Measurements from ENCODE around the gene DNAJC18. TPM values are rescaled to one million over a fixed set of nuclear protein-coding genes. Genes with fewer than 3 reads are reported as not detected.
"Not testable (repeated sequence)": the region's sequence is repeated elsewhere in the genome, so short reads cannot be mapped to it uniquely, and the experiment has no call there.

Gene DNAJC18
- total RNA-seq, 2 experiments from 2014 or later = 26.3 to 26.7 TPM

GRCh38 chr5:139446956-139447779, 7.8 kb upstream of the DNAJC18 start:
- ChIA-PET POLR2A (interaction anchor here (0.8 to 1.9 kb wide), 8 partner anchors 8 to 49 kb away, joined by 3 to 10 read pairs (median 4); partner anchors contain the start of genes DNAJC18 and STING1), CTCF (interaction anchor here (0.6 to 1.5 kb wide), 3 partner anchors 11 to 32 kb away, joined by 4 to 7 read pairs (median 5); no protein-coding TSS in a partner anchor)

DNA sequence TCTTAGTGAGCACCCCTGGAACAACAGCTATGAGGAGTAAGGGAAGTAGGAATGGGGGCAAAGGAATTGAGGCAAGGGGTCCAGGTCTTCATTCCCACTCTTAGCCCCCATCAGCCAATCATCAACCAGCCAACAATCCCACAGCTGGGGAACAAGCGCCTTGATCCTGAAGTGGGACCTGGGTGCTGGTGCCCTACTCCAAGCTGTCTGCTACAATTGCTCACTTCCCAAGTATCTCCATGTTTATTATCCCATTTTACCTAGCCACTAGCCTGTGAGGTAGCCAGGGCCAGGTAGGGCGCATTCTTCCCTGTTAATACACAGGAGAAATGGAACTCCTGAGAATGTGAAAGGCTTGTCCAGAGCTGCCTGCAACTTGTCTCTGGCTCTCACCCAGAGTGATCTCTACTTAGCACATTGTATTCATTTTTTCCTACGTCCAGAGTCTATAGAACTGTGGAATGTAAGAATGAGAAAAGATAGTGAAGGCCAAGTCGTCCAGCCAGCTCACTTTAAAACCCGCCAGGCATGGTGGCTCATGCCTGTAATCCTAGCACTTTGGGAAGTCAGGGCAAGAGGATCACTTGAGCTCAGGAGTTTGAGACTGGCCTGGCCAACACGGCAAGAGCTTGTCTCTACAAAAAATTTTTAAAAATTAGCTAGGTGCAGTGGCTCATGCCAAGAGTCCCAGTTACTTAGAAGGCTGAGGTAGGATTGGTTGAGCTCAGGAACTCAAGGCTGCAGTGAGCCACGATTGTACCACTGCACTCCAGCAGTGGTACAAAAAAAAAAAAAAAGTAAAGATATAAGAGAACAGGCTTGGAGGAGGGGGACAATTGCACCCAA, 6.2 kb upstream of the DNAJC18 start:
- ChIA-PET CTCF (interaction anchor here (1.0 to 1.4 kb wide), 4 partner anchors 12 to 68 kb away, joined by 3 to 7 read pairs (median 4); no protein-coding TSS in a partner anchor), POLR2A (no interaction called here)

DNA sequence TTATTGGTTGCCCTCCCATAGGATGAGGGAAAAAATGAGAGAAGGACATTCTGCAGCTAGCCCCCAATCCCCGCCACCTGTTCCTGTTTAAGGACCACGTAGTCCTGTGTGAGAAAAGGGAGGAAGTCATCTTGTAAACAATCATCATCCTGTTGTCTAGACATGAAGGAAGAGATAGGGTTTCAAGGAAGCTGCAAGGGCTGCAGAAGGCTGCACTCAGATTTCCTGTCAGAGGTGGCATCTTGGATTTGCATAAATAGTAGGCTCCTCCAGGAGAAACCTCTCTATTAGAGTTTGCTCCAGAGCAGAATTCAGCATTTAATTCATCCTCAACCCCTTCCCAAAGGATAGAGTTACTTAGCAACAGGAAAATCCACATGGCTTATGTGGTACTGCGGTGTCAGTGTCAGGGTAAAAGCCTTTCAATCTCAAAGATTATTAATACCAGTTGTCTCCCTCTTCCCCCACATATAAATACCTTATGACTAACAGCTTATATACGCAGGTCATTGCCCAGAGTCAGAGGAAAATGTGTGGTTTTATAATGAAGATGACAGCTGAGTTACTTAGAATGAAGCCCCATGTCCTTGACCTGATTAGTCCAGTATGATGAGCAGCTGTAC, 4.6 kb upstream of the DNAJC18 start:
- ChIA-PET POLR2A (interaction anchor here (0.6 kb wide), 1 partner anchor 16 kb away, joined by 5 read pairs; no protein-coding TSS in a partner anchor), CTCF (interaction anchor here (0.7 to 1.4 kb wide), 6 partner anchors 10 to 69 kb away, joined by 3 to 4 read pairs (median 4); no protein-coding TSS in a partner anchor)

DNA sequence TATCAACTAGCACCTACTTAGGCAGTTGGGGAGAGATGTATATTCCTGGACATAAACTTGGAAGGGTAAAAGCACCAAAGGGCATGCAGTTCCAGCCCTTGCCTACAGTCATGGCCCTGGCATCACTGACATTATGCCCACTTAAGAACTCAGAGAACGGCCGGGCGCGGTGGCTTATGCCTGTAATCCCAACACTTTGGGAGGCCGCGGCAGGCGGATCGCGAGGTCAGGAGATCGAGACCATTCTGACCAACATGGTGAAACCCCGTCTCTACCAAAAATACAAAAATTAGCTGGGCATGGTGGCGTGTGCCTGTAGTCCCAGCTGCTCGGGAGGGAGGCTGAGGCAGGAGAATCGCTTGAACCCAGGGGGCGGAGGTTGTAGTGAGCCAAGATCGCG, 1.1 kb upstream of the DNAJC18 start:
- POLR2A ChIA-PET = not testable (repeated sequence)
- CTCF ChIA-PET = interaction anchor here (2.5 kb wide), 1 partner anchor 42 kb away, joined by 17 read pairs; the partner anchor contains the start of gene STING1

GRCh38 chr5:139438707-139439012, 665 bp downstream of the DNAJC18 start:
- CTCF ChIA-PET = interaction anchor here (0.5 to 4.4 kb wide), 11 partner anchors 10 to 177 kb away, joined by 3 to 27 read pairs (median 4); partner anchors contain the start of gene STING1
- POLR2A ChIA-PET = interaction anchor here (0.8 to 3.3 kb wide), 9 partner anchors 9 to 144 kb away, joined by 3 to 19 read pairs (median 4); partner anchors contain the start of genes SPATA24 and STING1

- POLR2A ChIA-PET = interaction anchor here (0.7 kb wide), 1 partner anchor 148 kb away, joined by 3 read pairs; no protein-coding TSS in a partner anchor
Measured at GRCh38 chr5:139435676-139436075, 3.6 kb downstream of the DNAJC18 start.

DNA sequence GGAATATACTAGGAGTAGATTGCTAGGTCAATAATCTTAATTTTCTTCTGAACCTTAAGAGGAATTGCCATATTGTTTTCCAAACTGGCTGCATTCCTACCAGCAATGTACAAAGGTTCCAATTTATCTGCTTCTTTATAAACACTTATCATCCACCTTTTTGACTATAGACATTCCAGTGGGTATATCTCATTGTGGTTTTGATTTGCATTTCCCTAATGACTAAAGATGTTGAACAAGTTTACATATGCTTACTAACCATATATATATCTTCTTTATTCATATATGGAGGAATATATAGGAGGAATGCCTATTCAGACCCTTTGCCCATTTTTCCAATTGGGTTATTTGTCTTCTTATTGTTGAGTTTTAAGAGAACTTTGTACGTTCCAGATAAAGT, 7.6 kb downstream of the DNAJC18 start:
- CTCF ChIA-PET = no interaction called here
- POLR2A ChIA-PET = no interaction called here

More at GRCh38 chr5:139435676-139436075, 3.6 kb downstream of the DNAJC18 start:
- CTCF ChIA-PET = interaction anchor here (1.5 to 4.4 kb wide), 2 partner anchors 78 to 275 kb away, joined by 4 to 27 read pairs; no protein-coding TSS in a partner anchor

GRCh38 chr5:139430015-139430414, 9.3 kb downstream of the DNAJC18 start:
- ChIA-PET POLR2A (interaction anchor here (1.0 kb wide), 1 partner anchor 133 kb away, joined by 3 read pairs; no protein-coding TSS in a partner anchor), CTCF (interaction anchor here (0.7 to 1.1 kb wide), 3 partner anchors 16 to 84 kb away, joined by 3 to 4 read pairs (median 3); no protein-coding TSS in a partner anchor)

GRCh38 chr5:139426203-139426885, 13.0 kb downstream of the DNAJC18 start:
- ChIA-PET CTCF (interaction anchor here (9.5 kb wide), 1 partner anchor 88 kb away, joined by 163 read pairs; no protein-coding TSS in a partner anchor), POLR2A (no interaction called here)

- ChIA-PET CTCF (interaction anchor here (1.1 to 9.5 kb wide), 2 partner anchors 11 to 89 kb away, joined by 3 to 163 read pairs; no protein-coding TSS in a partner anchor), POLR2A (interaction anchor here (0.6 to 1.1 kb wide), 2 partner anchors 11 to 112 kb away, joined by 3 to 4 read pairs; no protein-coding TSS in a partner anchor)
Measured at GRCh38 chr5:139425497-139425896, 13.8 kb downstream of the DNAJC18 start.

- ChIA-PET CTCF (interaction anchor here (0.7 to 9.5 kb wide), 16 partner anchors 10 to 210 kb away, joined by 3 to 163 read pairs (median 3); partner anchors contain the start of gene STING1), POLR2A (no interaction called here)
Measured at GRCh38 chr5:139422307-139422893, 16.9 kb downstream of the DNAJC18 start.

DNA sequence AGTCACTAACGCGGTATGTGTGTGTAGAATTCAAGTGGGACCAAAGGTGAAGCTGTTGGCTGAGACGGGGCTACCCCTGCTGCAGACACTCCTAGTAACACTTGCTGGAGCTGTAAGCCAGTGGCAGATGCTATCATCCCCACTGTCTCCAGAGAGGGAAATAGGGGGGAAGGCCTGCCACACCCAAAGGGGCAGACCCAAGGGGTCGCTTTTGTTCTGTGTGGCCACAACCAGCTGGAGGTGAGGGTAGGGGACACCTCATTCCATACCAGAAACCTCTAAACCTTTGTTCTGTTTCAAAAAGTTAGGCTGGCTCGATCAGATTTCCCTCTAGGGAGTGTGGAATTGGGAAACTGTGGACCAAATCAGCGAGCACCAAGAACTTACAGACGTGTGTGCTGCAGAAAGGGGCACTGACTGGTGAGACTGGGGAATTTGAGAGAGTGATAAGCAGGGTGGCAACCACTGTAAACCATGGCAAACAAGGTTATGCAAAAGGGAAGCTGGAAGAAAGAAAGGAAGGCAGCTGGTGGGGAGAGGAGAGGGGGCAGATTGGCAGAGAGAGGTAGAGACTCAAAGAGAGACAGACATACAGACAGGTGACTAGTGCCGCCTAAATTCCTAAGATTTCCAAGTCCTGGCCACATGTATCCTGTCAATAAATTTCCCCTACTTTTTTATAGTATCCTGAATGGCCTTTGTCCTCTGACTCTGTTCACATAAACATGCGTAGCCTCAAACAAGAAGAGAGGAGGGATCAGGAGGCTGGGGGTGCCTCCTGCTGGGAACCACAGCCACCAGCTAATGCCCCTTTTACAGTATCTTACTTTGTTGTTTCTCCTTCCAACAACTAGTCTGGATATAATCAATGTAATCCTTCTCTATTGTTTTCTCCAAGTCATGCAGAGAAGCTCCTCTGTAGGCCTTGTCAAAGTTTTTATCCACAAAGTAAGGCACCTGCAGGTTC, 19.8 kb downstream of the DNAJC18 start:
- POLR2A ChIA-PET = interaction anchor here (1.4 kb wide), 1 partner anchor 16 kb away, joined by 3 read pairs; the partner anchor contains the start of gene SPATA24

DNA sequence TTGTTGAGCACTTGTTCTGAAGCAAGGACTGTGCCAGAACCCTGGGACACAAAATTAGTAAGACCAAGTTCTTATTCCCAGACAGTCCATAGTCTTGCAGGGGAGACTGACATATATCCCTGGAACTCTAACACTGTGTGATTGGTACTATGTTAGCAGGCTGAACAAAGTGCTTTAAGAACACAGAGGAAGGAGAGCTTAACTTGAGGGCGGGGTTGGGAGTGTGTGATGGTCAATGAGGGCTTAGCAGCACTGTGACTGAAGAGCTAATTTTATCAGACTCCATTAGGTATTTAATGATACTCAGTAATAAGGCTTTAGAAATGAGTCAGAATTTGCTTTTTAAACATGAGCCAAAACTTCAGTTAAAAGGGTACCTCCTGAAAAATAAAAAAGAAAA, 20.5 kb downstream of the DNAJC18 start:
- CTCF ChIA-PET = interaction anchor here (0.8 to 9.5 kb wide), 3 partner anchors 19 to 96 kb away, joined by 3 to 163 read pairs (median 3); no protein-coding TSS in a partner anchor
- POLR2A ChIA-PET = interaction anchor here (1.4 kb wide), 1 partner anchor 15 kb away, joined by 3 read pairs; the partner anchor contains the start of gene SPATA24

More for the DNA sequence above, 19.8 kb downstream of the DNAJC18 start:
- CTCF ChIA-PET = interaction anchor here (0.8 to 9.5 kb wide), 3 partner anchors 18 to 95 kb away, joined by 3 to 163 read pairs (median 3); no protein-coding TSS in a partner anchor

DNA sequence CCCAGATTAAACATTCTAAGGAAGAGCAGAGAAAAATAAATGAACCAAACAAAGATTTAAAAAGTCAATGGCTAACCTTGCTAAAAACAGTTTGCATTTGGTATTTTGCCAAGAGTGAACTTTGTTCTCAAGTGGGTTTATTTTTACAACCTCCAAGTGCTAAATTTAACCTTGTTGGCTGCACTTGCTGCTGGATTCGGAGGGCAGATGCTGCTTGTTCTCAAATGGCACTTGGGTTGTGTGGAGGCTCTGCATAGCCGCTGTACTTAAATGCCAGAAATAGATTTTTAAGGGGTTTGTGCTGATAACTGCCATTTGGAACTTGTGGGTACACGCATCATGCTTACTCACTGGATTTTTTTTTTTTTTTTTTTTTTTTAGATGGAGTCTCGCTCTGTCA, 22.1 kb downstream of the DNAJC18 start:
- ChIA-PET POLR2A (interaction anchor here (0.7 kb wide), 1 partner anchor 43 kb away, joined by 4 read pairs; no protein-coding TSS in a partner anchor), CTCF (interaction anchor here (0.7 to 9.5 kb wide), 3 partner anchors 65 to 314 kb away, joined by 3 to 163 read pairs (median 3); partner anchors contain the start of gene STING1)

GRCh38 chr5:139416651-139417050, 22.7 kb downstream of the DNAJC18 start:
- ChIA-PET POLR2A (interaction anchor here (0.7 to 1.4 kb wide), 3 partner anchors 43 to 144 kb away, joined by 3 to 6 read pairs (median 4); partner anchors contain the start of gene UBE2D2), CTCF (interaction anchor here (0.9 to 3.5 kb wide), 3 partner anchors 11 to 97 kb away, joined by 3 to 18 read pairs (median 5); partner anchors contain the start of gene STING1)

- POLR2A ChIA-PET = interaction anchor here (1.0 to 1.4 kb wide), 5 partner anchors 23 to 145 kb away, joined by 3 to 6 read pairs (median 3); partner anchors contain the start of genes DNAJC18 and UBE2D2
- CTCF ChIA-PET = interaction anchor here (1.5 to 3.5 kb wide), 2 partner anchors 10 to 97 kb away, joined by 5 to 18 read pairs; no protein-coding TSS in a partner anchor
Measured at GRCh38 chr5:139415869-139416268, 23.5 kb downstream of the DNAJC18 start.
